ENCODE results near the gene SLC39A3.

SLC39A3 gene

GRCh38 chr19:2739602-2740313, at the start of gene SLC39A3:
SLC39A3 (minus strand) TSS chr19:2740017; CDS start chr19:2737257, 2,760 bp downstream.
- peak; percentile 98 for DNase-seq (ENCODE audit: low read depth in 2 of 2, low spot score in 1 of 2)

GRCh38 chr19:2788237-2788636, 48.4 kb upstream of the SLC39A3 start:
- no peak for DNase-seq (ENCODE audit: low read depth in 2 of 2, low spot score in 1 of 2)

- no peak for DNase-seq (ENCODE audit: low read depth in 2 of 2, low spot score in 1 of 2)
Observed at GRCh38 chr19:2787115-2787514, 47.3 kb upstream of the SLC39A3 start.

GRCh38 chr19:2785244-2785997, 45.6 kb upstream of the SLC39A3 start, which contains the start of gene THOP1:
THOP1 (plus strand) TSS chr19:2785503; CDS start chr19:2785663, 160 bp downstream.
- peak; percentile 99 for DNase-seq (ENCODE audit: low read depth in 2 of 2, low spot score in 1 of 2)

- DNase-seq (ENCODE audit: low read depth in 2 of 2, low spot score in 1 of 2), result no peak
Observed at GRCh38 chr19:2783781-2784145, 43.9 kb upstream of the SLC39A3 start.

GRCh38 chr19:2782936-2783780, 43.3 kb upstream of the SLC39A3 start, which contains the start of gene SGTA:
SGTA (minus strand) TSS chr19:2783273; CDS start chr19:2769068, 14,205 bp downstream.
- DNase-seq (ENCODE audit: low read depth in 2 of 2, low spot score in 1 of 2), result peak; percentile 93 to 94

- DNase-seq (ENCODE audit: low read depth in 2 of 2, low spot score in 1 of 2), result no peak
Observed at GRCh38 chr19:2782329-2782935, 42.6 kb upstream of the SLC39A3 start.

- DNase-seq (ENCODE audit: low read depth in 2 of 2, low spot score in 1 of 2), result no peak
Observed at GRCh38 chr19:2780284-2780683, 40.5 kb upstream of the SLC39A3 start.

GRCh38 chr19:2779121-2779740, 39.4 kb upstream of the SLC39A3 start:
- DNase-seq (ENCODE audit: low read depth in 2 of 2, low spot score in 1 of 2), result no peak

- DNase-seq (ENCODE audit: low read depth in 2 of 2, low spot score in 1 of 2), result no peak
Observed at GRCh38 chr19:2777952-2778683, 38.3 kb upstream of the SLC39A3 start.

- DNase-seq (ENCODE audit: low read depth in 2 of 2, low spot score in 1 of 2), result peak; percentile 47 to 56
Observed at GRCh38 chr19:2775556-2776430, 36.0 kb upstream of the SLC39A3 start.

GRCh38 chr19:2774953-2775555, 35.2 kb upstream of the SLC39A3 start:
- DNase-seq (ENCODE audit: low read depth in 2 of 2, low spot score in 1 of 2), result no peak

- DNase-seq (ENCODE audit: low read depth in 2 of 2, low spot score in 1 of 2), result no peak
Observed at GRCh38 chr19:2774083-2774679, 34.4 kb upstream of the SLC39A3 start.

GRCh38 chr19:2771786-2772674, 32.2 kb upstream of the SLC39A3 start:
- no peak for DNase-seq (ENCODE audit: low read depth in 2 of 2, low spot score in 1 of 2)

GRCh38 chr19:2770055-2771013, 30.5 kb upstream of the SLC39A3 start:
- DNase-seq (ENCODE audit: low read depth in 2 of 2, low spot score in 1 of 2), result no peak

GRCh38 chr19:2769218-2769617, 29.4 kb upstream of the SLC39A3 start:
- DNase-seq (ENCODE audit: low read depth in 2 of 2, low spot score in 1 of 2), result no peak

Data from stimulated activated CD8-positive, alpha-beta memory T cell treated with anti-CD3 and anti-CD28 coated beads, Interleukin-4, amount 100 ng/mL, for 4 hours (primary cell).